Loucy (cell line): ENCODE measurements around the gene APLF.

Source experiments
- H2AFZ ChIP-seq: fragments of 200-600 bp; sonication (generic); 2 replicates; pipeline ENCODE4 v1.6.0; 2016; ENCODE audit warnings: antibody characterized with exemption, mild to moderate bottlenecking, low read length, moderate library complexity
- H3F3A ChIP-seq: fragments of 200-600 bp; 2 replicates; pipeline ENCODE4 v1.6.0; 2016; ENCODE audit warnings: antibody characterized with exemption, low read depth, mild to moderate bottlenecking
- H3K27me3 ChIP-seq: fragments of 200-600 bp; sonication (generic); 2 replicates; pipeline ENCODE4 v1.6.1; 2014; ENCODE audit warnings: low read length, mild to moderate bottlenecking; ENCODE audit not compliant: insufficient read depth, poor library complexity, severe bottlenecking
- H3K36me3 ChIP-seq: fragments of 200-600 bp; sonication (generic); 2 replicates; pipeline ENCODE4 v1.6.1; 2016; ENCODE audit warnings: low read length; ENCODE audit not compliant: insufficient read depth
- H3K4me1 ChIP-seq: fragments of 200-600 bp; sonication (generic); 2 replicates; pipeline ENCODE4 v1.5.1; 2014; ENCODE audit warnings: low read length, mild to moderate bottlenecking; ENCODE audit not compliant: insufficient read depth, poor library complexity, severe bottlenecking
- H3K4me2 ChIP-seq: fragments of 200-600 bp; sonication (generic); 2 replicates; pipeline ENCODE4 v1.6.0; 2014; ENCODE audit warnings: antibody characterized with exemption, low read length, low read depth, mild to moderate bottlenecking; ENCODE audit not compliant: poor library complexity, severe bottlenecking
- H3K4me3 ChIP-seq: fragments of 200-600 bp; sonication (generic); 2 replicates; pipeline ENCODE4 v1.5.1; 2014; ENCODE audit warnings: low read length, mild to moderate bottlenecking, mixed read lengths; ENCODE audit not compliant: poor library complexity, severe bottlenecking
- H3K79me2 ChIP-seq: fragments of 200-600 bp; sonication (generic); 2 replicates; pipeline ENCODE4 v1.6.1; 2014; ENCODE audit warnings: low read length; ENCODE audit not compliant: insufficient read depth
- H3K9ac ChIP-seq: fragments of 200-600 bp; sonication (generic); 2 replicates; pipeline ENCODE4 v1.6.0; 2014; ENCODE audit warnings: mild to moderate bottlenecking, low read depth, low read length, moderate library complexity; ENCODE audit not compliant: poor library complexity, severe bottlenecking
- H3K9me2 ChIP-seq: fragments of 200-600 bp; sonication (generic); replicated peaks from 2 replicates; pipeline ENCODE4 v1.6.1; 2016; ENCODE audit warnings: low read depth, low read length, mixed read lengths
- H3K9me3 ChIP-seq: fragments of 200-600 bp; sonication (generic); 2 replicates; pipeline ENCODE4 v1.6.1; 2014; ENCODE audit warnings: mild to moderate bottlenecking, antibody characterized with exemption, low read length, low read depth; ENCODE audit not compliant: insufficient read depth
- H4K20me1 ChIP-seq: fragments of 200-600 bp; sonication (generic); 2 replicates; pipeline ENCODE4 v1.6.0; 2014; ENCODE audit warnings: antibody characterized with exemption, low read length, mild to moderate bottlenecking; ENCODE audit not compliant: insufficient read depth, poor library complexity, severe bottlenecking
- CTCF ChIP-seq: fragments of 200-600 bp; sonication (generic); conservative IDR thresholded peaks from 2 replicates; pipeline ENCODE4 v1.5.1; 2014; ENCODE audit warnings: mild to moderate bottlenecking, antibody characterized with exemption, low read length
- EZH2phosphoT487 ChIP-seq: fragments of 200-600 bp; IDR thresholded peaks from 2 replicates; pipeline ENCODE4 v1.6.1; 2018; ENCODE audit warnings: antibody characterized with exemption, mild to moderate bottlenecking, moderate library complexity, borderline replicate concordance

Gene APLF

GRCh38 chr2:68425503-68425902 lies 41.9 kb upstream of the APLF start:
- H3K9ac ChIP-seq, result no peak overlapping the region
- H3K4me1 ChIP-seq, result peaks cover 33% of the 10 kb centered on the region
- no peaks in the 10 kb centered on the region for H3K9me3 ChIP-seq
- no peaks in the 10 kb centered on the region for H3K27me3 ChIP-seq
- H4K20me1 ChIP-seq, result no peaks in the 10 kb centered on the region
- no peak overlapping the region for H2AFZ ChIP-seq
- no peaks in the 10 kb centered on the region for H3F3A ChIP-seq
- H3K36me3 ChIP-seq, result no peaks in the 10 kb centered on the region
- TF ChIP-seq EZH2phosphoT487 (no peak), CTCF (no peak)
- H3K79me2 ChIP-seq, result no peaks in the 10 kb centered on the region
- no peak overlapping the region for H3K4me3 ChIP-seq
- H3K4me2 ChIP-seq, result no peak overlapping the region
- H3K9me2 ChIP-seq, result no peaks in the 10 kb centered on the region

GRCh38 chr2:68426446-68426845 lies 40.9 kb upstream of the APLF start:
- Histone ChIP-seq H3K9me3 (no peaks in the 10 kb centered on the region), H4K20me1 (no peaks in the 10 kb centered on the region), H3K27me3 (no peaks in the 10 kb centered on the region), H3K4me3 (no peak overlapping the region), H3K9ac (no peak overlapping the region), H3K4me1 (peaks cover 26% of the 10 kb centered on the region), H3F3A (no peaks in the 10 kb centered on the region), H3K9me2 (no peaks in the 10 kb centered on the region), H3K4me2 (no peak overlapping the region), H3K36me3 (no peaks in the 10 kb centered on the region), H2AFZ (no peak overlapping the region), H3K79me2 (no peaks in the 10 kb centered on the region)
- TF ChIP-seq CTCF, result no peak
- TF ChIP-seq EZH2phosphoT487, result no peak

- Histone ChIP-seq H2AFZ (no peak overlapping the region), H3K4me1 (peaks cover 26% of the 10 kb centered on the region)
These were observed 40.4 kb upstream of the APLF start for GRCh38 chr2:68426848-68427579.

More at GRCh38 chr2:68426848-68427579, 40.4 kb upstream of the APLF start:
- no peaks in the 10 kb centered on the region for H3F3A ChIP-seq
- H3K9me2 ChIP-seq, result no peaks in the 10 kb centered on the region
- H3K9me3 ChIP-seq, result no peaks in the 10 kb centered on the region
- H3K4me3 ChIP-seq, result no peak overlapping the region
- H3K79me2 ChIP-seq, result no peaks in the 10 kb centered on the region
- H3K4me2 ChIP-seq, result no peak overlapping the region
- no peaks in the 10 kb centered on the region for H3K36me3 ChIP-seq
- H3K27me3 ChIP-seq, result no peaks in the 10 kb centered on the region
- H4K20me1 ChIP-seq, result no peaks in the 10 kb centered on the region
- TF ChIP-seq CTCF (no peak), EZH2phosphoT487 (no peak)
- H3K9ac ChIP-seq, result no peak overlapping the region
